Right lobe of liver (tissue), 4 donors: ENCODE results near the gene FADS1.

Experiments
- CTCF ChIP-seq, 4 donors: fragments of 200-600 bp in 3 of 4; fragments of 450-650 bp in 1 of 4; IDR thresholded peaks; one replicate each; pipeline versions ENCODE4 v1.5.1 to v1.8.0; 2016 to 2022; ENCODE audit warnings: antibody characterized with exemption in 4 of 4, mild to moderate bottlenecking in 2 of 4
- POLR2A ChIP-seq: fragments of 450-650 bp; IDR thresholded peaks from one replicate; pipeline ENCODE4 v1.6.1; 2017; ENCODE audit warnings: antibody characterized with exemption, mild to moderate bottlenecking
- donor health status: DM: no; HTN: no; CAD: no.
- donor health status: DM: no; HTN: no; CAD: no.
- donor health status: DM: no; HTN: yes; CAD: no.

- TF ChIP-seq CTCF (IDR thresholded peaks at IDR 0.05) (no peak), POLR2A (peak; percentile 60)
These were observed 60.2 kb downstream of the FADS1 start for GRCh38 chr11:61756452-61757212.
